Measurements from ENCODE around the gene TMEM80. TPM values are rescaled to one million over a fixed set of nuclear protein-coding genes. Genes with fewer than 3 reads are reported as not detected.

Gene TMEM80
- total RNA-seq, 4 donors from 2014 or later: 28.9 to 70.9 (median 42.9) TPM

- DNase-seq (ENCODE audit: low spot score in 2 of 2): no peak
- intact Hi-C loops (cut with DNase I; ENCODE audit: low total_unique reads): loop anchor here (10.0 kb wide), 1 partner anchor 65 kb away; no protein-coding TSS in a partner anchor
- H3K4me3 ChIP-seq (ENCODE audit: low read depth, poor library complexity, severe bottlenecking): no peak overlapping the region
- TF ChIP-seq CTCF (IDR thresholded peaks at IDR 0.05) (no peak), POLR2A (IDR thresholded peaks at IDR 0.05) (no peak)
- 67 to 86% methylated on average over 12 to 19 of the region's 35 CpGs for WGBS, 2 donors
Measured at GRCh38 chr11:720017-720641, 24.5 kb downstream of the TMEM80 start.

GRCh38 chr11:720642-721246 is 25.1 kb downstream of the TMEM80 start:
- intact Hi-C loops (cut with DNase I; ENCODE audit: low total_unique reads): loop anchor here (10.0 kb wide), 1 partner anchor 66 kb away; no protein-coding TSS in a partner anchor
- DNase-seq (ENCODE audit: low spot score in 2 of 2): no peak
- no peak overlapping the region for H3K4me3 ChIP-seq (ENCODE audit: low read depth, poor library complexity, severe bottlenecking)
- WGBS, 2 donors: 31 to 38% methylated on average over 27 to 41 of the region's 53 CpGs
- TF ChIP-seq CTCF (IDR thresholded peaks at IDR 0.05): no peak
- no peak for TF ChIP-seq POLR2A (IDR thresholded peaks at IDR 0.05)

GRCh38 chr11:721247-721740 is 25.7 kb downstream of the TMEM80 start:
- no peak overlapping the region for H3K4me3 ChIP-seq (ENCODE audit: low read depth, poor library complexity, severe bottlenecking)
- no peak for DNase-seq (ENCODE audit: low spot score in 2 of 2)
- TF ChIP-seq CTCF (IDR thresholded peaks at IDR 0.05) (no peak), POLR2A (IDR thresholded peaks at IDR 0.05) (no peak)
- WGBS, 2 donors: 68 to 72% methylated on average over 14 to 22 of the region's 28 CpGs
- intact Hi-C loops (cut with DNase I; ENCODE audit: low total_unique reads): loop anchor here (10.0 kb wide), 1 partner anchor 66 kb away; no protein-coding TSS in a partner anchor

- TF ChIP-seq CTCF (IDR thresholded peaks at IDR 0.05): no peak
- TF ChIP-seq POLR2A (IDR thresholded peaks at IDR 0.05): no peak
- 44 to 63% methylated on average over 8 to 14 of the region's 33 CpGs for WGBS, 2 donors
- no peak overlapping the region for H3K4me3 ChIP-seq (ENCODE audit: low read depth, poor library complexity, severe bottlenecking)
- DNase-seq (ENCODE audit: low spot score in 2 of 2): no peak
- intact Hi-C loops (cut with DNase I; ENCODE audit: low total_unique reads): loop anchor here (10.0 kb wide), 1 partner anchor 67 kb away; no protein-coding TSS in a partner anchor
Measured at GRCh38 chr11:721741-722345, 26.2 kb downstream of the TMEM80 start.

GRCh38 chr11:722346-722811 is 26.8 kb downstream of the TMEM80 start:
- no peak overlapping the region for H3K4me3 ChIP-seq (ENCODE audit: low read depth, poor library complexity, severe bottlenecking)
- TF ChIP-seq CTCF (IDR thresholded peaks at IDR 0.05): no peak
- no peak for TF ChIP-seq POLR2A (IDR thresholded peaks at IDR 0.05)
- WGBS, 2 donors: 80 to 82% methylated on average over 13 to 18 of the region's 20 CpGs
- intact Hi-C loops (cut with DNase I; ENCODE audit: low total_unique reads): loop anchor here (10.0 kb wide), 1 partner anchor 68 kb away; no protein-coding TSS in a partner anchor
- no peak for DNase-seq (ENCODE audit: low spot score in 2 of 2)

Data from lower leg skin (tissue), 4 donors.